Smooth muscle cell (in vitro differentiated cells): ENCODE data around the gene PTPN21. TPM values are rescaled to one million over a fixed set of nuclear protein-coding genes. Genes with fewer than 3 reads are reported as not detected.

ENCODE experiments used
- DNase-seq: peaks from one replicate; lab custom pipeline; 2025; ENCODE audit not compliant: unreplicated experiment; lab: John Stamatoyannopoulos, UW
- H2AFZ ChIP-seq: fragments of 200-600 bp; sonication (generic); 2 replicates; pipeline ENCODE4 v1.6.0; 2016; ENCODE audit warnings: antibody characterized with exemption, low read depth, mild to moderate bottlenecking
- H3F3A ChIP-seq: fragments of 200-600 bp; sonication (generic); 2 replicates; pipeline ENCODE4 v1.6.0; 2017; ENCODE audit warnings: antibody characterized with exemption, low read depth
- H3K27ac ChIP-seq: fragments of 200-600 bp; sonication (generic); 2 replicates; pipeline ENCODE4 v1.5.1; 2016; ENCODE audit warnings: low read depth, mild to moderate bottlenecking
- H3K27me3 ChIP-seq: fragments of 200-600 bp; sonication (generic); 2 replicates; pipeline ENCODE4 v1.6.1; 2016; ENCODE audit warnings: low read depth, mild to moderate bottlenecking
- H3K36me3 ChIP-seq: fragments of 200-600 bp; sonication (generic); 2 replicates; pipeline ENCODE4 v1.5.1; 2016; ENCODE audit warnings: low read depth
- H3K4me1 ChIP-seq: fragments of 200-600 bp; sonication (generic); 2 replicates; pipeline ENCODE4 v1.5.1; 2016; ENCODE audit warnings: low read depth
- H3K4me2 ChIP-seq: fragments of 200-600 bp; sonication (generic); 2 replicates; pipeline ENCODE4 v1.6.0; 2016; ENCODE audit warnings: mild to moderate bottlenecking
- H3K4me3 ChIP-seq: fragments of 200-600 bp; sonication (generic); 2 replicates; pipeline ENCODE4 v1.5.1; 2016; ENCODE audit warnings: mild to moderate bottlenecking
- H3K79me2 ChIP-seq: fragments of 200-600 bp; sonication (generic); 2 replicates; pipeline ENCODE4 v1.6.0; 2016; ENCODE audit warnings: low read depth, mild to moderate bottlenecking
- H3K9ac ChIP-seq: fragments of 200-600 bp; sonication (generic); 2 replicates; pipeline ENCODE4 v1.6.0; 2016; ENCODE audit warnings: low read depth
- H3K9me3 ChIP-seq: fragments of 200-600 bp; sonication (generic); replicated peaks from 2 replicates; pipeline ENCODE4 v1.5.1; 2016; ENCODE audit warnings: low read depth
- H4K20me1 ChIP-seq: fragments of 200-600 bp; sonication (generic); 2 replicates; pipeline ENCODE4 v1.6.0; 2016; ENCODE audit warnings: low read depth
- WGBS: methylation state at CpG from one replicate; pipeline ENCODE4 v1.1.7; 2016; ENCODE audit warnings: low lambda C conversion rate; 5-methylcytosine and 5-hydroxymethylcytosine counted together
- polyA plus RNA-seq: library from polyadenylated mRNA; unstranded; fragments of >200 nt; fragmentation: Nextera tagmentation; extraction: Ambion mirVana; gene quantifications from 2 replicates; pipeline ENCODE4 v1.2.1, GENCODE V29; 2016
- total RNA-seq: library from RNA; depleted of rRNA; stranded (reverse); fragments of >200 nt; gene quantifications from 2 replicates; pipeline ENCODE4 v1.2.3, GENCODE V29; 2014
- TF ChIP-seq, protein P1 (sequence below): fragments of 200-600 bp; sonication (generic); IDR thresholded peaks from 2 replicates; pipeline ENCODE4 v1.5.1; 2017; ENCODE audit warnings: borderline replicate concordance, mild to moderate bottlenecking, antibody characterized with exemption; ENCODE audit not compliant: insufficient read depth, poor library complexity, severe bottlenecking

PTPN21 gene
- total RNA-seq (11.7 and 12.2 TPM in 2 replicates), polyA plus RNA-seq (8.1 and 11.0 TPM in 2 replicates)

DNA sequence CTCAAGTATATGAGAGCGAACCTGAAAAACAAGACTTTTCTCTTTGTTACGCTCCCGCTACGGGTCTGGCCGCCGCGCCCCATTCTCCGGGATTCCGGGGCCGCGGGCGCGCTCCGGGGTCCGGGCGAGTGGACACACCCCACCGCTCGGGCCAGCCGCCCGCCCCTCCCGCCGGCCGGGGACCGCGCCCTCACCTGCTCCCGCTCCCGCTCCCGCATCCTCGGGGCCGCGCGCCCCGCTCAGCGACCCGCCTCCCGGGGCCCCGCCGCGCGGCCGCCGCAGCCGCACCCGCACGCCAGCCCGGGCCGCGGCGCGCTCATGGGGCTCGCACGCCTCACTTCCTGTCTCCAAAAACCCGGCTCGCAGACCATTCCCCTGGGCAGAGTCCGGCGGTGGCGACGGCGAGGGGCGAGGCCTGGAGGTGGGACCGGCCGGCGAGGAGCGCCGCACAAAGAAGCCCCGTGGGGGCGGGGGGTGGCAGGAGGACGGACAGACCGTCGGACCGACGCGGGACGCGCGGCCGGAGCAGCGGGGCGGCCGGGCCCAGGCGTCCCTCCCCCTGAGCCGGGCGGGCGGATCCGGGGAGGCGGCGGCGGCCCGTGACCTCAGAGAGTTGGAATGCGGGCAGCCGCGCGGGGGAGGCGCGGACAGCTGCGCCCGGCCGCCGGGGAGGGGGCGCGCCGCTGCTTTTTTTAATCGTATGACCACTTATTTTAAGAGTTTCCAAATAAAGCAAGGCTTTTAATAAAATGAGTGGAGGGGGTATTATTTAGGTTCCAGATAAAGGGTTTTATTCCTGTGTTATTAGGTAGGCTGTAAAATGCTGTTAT, at the start of gene PTPN21:
TSS of gene PTPN21 (minus strand) at position 551 of the 830 bp plus-strand sequence. CDS start 4,590 bp downstream, outside the sequence.
- Histone ChIP-seq H3K9me3 (no peaks in the 10 kb centered on the region), H4K20me1 (peaks cover 5% of the 10 kb centered on the region), H3K79me2 (peaks cover 41% of the 10 kb centered on the region), H3K9ac (peak within 1 kb of the TSS; percentile 94), H3F3A (no peaks in the 10 kb centered on the region), H3K36me3 (no peaks in the 10 kb centered on the region), H2AFZ (peak within 1 kb of the TSS; percentile 93), H3K4me3 (peak within 1 kb of the TSS; percentile 93), H3K4me2 (peak within 1 kb of the TSS; percentile 99), H3K4me1 (peaks cover 23% of the 10 kb centered on the region), H3K27me3 (no peaks in the 10 kb centered on the region), H3K27ac (peak within 1 kb of the TSS; percentile 80)
- TF ChIP-seq, protein P1, sequence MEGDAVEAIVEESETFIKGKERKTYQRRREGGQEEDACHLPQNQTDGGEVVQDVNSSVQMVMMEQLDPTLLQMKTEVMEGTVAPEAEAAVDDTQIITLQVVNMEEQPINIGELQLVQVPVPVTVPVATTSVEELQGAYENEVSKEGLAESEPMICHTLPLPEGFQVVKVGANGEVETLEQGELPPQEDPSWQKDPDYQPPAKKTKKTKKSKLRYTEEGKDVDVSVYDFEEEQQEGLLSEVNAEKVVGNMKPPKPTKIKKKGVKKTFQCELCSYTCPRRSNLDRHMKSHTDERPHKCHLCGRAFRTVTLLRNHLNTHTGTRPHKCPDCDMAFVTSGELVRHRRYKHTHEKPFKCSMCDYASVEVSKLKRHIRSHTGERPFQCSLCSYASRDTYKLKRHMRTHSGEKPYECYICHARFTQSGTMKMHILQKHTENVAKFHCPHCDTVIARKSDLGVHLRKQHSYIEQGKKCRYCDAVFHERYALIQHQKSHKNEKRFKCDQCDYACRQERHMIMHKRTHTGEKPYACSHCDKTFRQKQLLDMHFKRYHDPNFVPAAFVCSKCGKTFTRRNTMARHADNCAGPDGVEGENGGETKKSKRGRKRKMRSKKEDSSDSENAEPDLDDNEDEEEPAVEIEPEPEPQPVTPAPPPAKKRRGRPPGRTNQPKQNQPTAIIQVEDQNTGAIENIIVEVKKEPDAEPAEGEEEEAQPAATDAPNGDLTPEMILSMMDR = no peak
- WGBS = 1% methylated on average over 67 of the region's 103 CpGs
- peak; percentile 44 for DNase-seq

DNA sequence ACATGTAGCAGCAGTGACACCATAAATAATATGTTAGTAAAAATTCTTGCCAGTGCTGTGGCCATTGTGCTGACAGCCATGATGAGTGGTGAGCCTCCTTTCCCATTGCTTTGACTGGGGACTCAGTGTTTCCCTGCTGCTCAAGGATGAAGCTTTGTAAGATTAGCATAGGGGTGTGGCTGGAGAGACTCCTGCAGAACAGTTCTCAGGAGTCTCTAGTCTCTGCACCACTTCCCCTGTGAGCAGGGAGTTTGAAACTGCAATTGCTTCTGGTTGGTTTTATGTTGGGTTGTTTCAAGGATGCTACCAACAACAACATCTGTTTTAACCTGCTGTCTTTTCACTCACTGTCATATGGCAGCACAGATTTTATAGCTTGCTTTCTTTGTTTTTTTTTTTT, 49.4 kb upstream of the PTPN21 start:
- H3K79me2 ChIP-seq = no peaks in the 10 kb centered on the region
- no peaks in the 10 kb centered on the region for H3F3A ChIP-seq
- H3K9ac ChIP-seq = no peak overlapping the region
- H3K4me1 ChIP-seq = no peaks in the 10 kb centered on the region
- H3K27ac ChIP-seq = no peak overlapping the region
- peaks cover 25% of the 10 kb centered on the region for H3K36me3 ChIP-seq
- TF ChIP-seq, protein P1 = no peak
- H3K4me3 ChIP-seq = no peak overlapping the region
- no peak for DNase-seq
- no peak overlapping the region for H3K4me2 ChIP-seq
- H4K20me1 ChIP-seq = peaks cover 4% of the 10 kb centered on the region
- H2AFZ ChIP-seq = no peak overlapping the region
- H3K9me3 ChIP-seq = no peaks in the 10 kb centered on the region
- H3K27me3 ChIP-seq = no peaks in the 10 kb centered on the region

DNA sequence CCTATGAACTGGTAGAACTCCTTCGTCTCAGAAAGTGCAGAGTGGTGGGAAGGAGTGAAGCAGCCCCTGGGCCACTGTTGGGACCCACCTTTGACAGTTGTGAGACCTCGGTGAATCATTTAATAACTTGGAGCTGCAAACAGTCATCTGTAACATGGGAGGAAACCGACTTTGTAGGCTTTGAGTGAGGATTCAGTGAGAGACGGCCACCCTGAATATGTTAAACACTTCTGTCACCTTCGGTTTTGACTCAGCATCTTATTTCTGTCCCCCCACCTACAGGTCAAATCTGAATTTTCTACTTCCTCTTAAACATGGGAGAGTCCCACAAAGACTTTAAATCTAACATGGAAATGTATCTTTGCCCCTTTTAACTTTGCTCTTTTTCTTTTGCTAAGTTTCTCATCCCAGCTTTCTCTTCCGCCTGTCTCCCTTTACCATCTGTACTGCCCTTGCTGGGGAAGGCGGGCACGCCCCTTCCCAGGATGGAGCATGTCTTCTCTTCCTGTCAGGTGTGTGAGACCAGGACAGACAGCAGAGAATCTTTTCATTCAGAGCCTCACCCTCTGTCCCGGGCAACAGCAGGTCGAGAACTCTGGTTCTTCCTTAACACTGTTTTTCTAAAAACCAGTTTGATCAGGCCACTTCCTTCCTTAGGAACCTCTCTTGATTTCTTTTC, 45.1 kb upstream of the PTPN21 start:
- no peaks in the 10 kb centered on the region for H3K79me2 ChIP-seq
- no peak overlapping the region for H3K9ac ChIP-seq
- TF ChIP-seq, protein P1 = no peak
- peaks cover 4% of the 10 kb centered on the region for H4K20me1 ChIP-seq
- H3K27me3 ChIP-seq = no peaks in the 10 kb centered on the region
- WGBS = 95% methylated on average over 10 of the region's 10 CpGs
- no peaks in the 10 kb centered on the region for H3F3A ChIP-seq
- no peaks in the 10 kb centered on the region for H3K9me3 ChIP-seq
- no peak overlapping the region for H2AFZ ChIP-seq
- H3K27ac ChIP-seq = no peak overlapping the region
- peaks cover 34% of the 10 kb centered on the region for H3K36me3 ChIP-seq
- no peak for DNase-seq
- no peaks in the 10 kb centered on the region for H3K4me1 ChIP-seq
- no peak overlapping the region for H3K4me3 ChIP-seq
- H3K4me2 ChIP-seq = no peak overlapping the region
